ENCODE measurements around the gene SREBF1. TPM values are rescaled to one million over a fixed set of nuclear protein-coding genes. Genes with fewer than 3 reads are reported as not detected.
A peak's percentile ranks its signal among the peaks of the same experiment; 100 is the strongest.

The SREBF1 gene
- total and polyA plus RNA-seq, 8 donors: 13.1 to 207 (median 80.3) TPM

GRCh38 chr17:17820046-17820445, 16.7 kb downstream of the SREBF1 start:
- peaks cover 60 to 81% (median 75%) of the 10 kb centered on the region in 4 donors for H3K4me1 ChIP-seq
- DNase-seq: no peak
- H3K4me3 ChIP-seq: peak overlapping the region in 1 of 4 donors; percentile 50
- TF ChIP-seq POLR2A (IDR thresholded peaks at IDR 0.05) (no peak), CTCF (IDR thresholded peaks at IDR 0.05) (no peak), POLR2AphosphoS5 (IDR thresholded peaks at IDR 0.05) (no peak), EP300 (IDR thresholded peaks at IDR 0.05) (no peak)
- no peaks in the 10 kb centered on the region for H3K27me3 ChIP-seq
- WGBS, 5 donors: 79 to 90% (median 85%) methylated on average over 8 to 10 of the region's 10 CpGs
- H3K36me3 ChIP-seq: peaks cover 42 to 53% (median 51%) of the 10 kb centered on the region in 4 donors
- H3K27ac ChIP-seq: peak overlapping the region in 2 of 5 donors; percentile 44 to 50
- H3K9me3 ChIP-seq: no peaks in the 10 kb centered on the region
- intact Hi-C loops (cut with DNase I; ENCODE audit: low total_unique reads): no loop called here

GRCh38 chr17:17819561-17819995, 17.2 kb downstream of the SREBF1 start:
- Histone ChIP-seq H3K4me3 (no peak overlapping the region), H3K9me3 (no peaks in the 10 kb centered on the region), H3K36me3 (peaks cover 47 to 58% (median 55%) of the 10 kb centered on the region in 4 donors), H3K27me3 (no peaks in the 10 kb centered on the region), H3K4me1 (peaks cover 55 to 81% (median 73%) of the 10 kb centered on the region in 4 donors), H3K27ac (peak overlapping the region in 2 of 5 donors; percentile 50 to 54)
- intact Hi-C loops (cut with DNase I; ENCODE audit: low total_unique reads): no loop called here
- WGBS, 5 donors: 52 to 85% (median 61%) methylated on average over 8 to 12 of the region's 12 CpGs
- DNase-seq: peak; percentile 70 to 81
- TF ChIP-seq EP300 (IDR thresholded peaks at IDR 0.05): no peak
- TF ChIP-seq POLR2A (IDR thresholded peaks at IDR 0.05): no peak
- no peak for TF ChIP-seq CTCF (IDR thresholded peaks at IDR 0.05)
- TF ChIP-seq POLR2AphosphoS5 (IDR thresholded peaks at IDR 0.05): peak in 1 of 3 donors; percentile 27

GRCh38 chr17:17819111-17819510, 17.7 kb downstream of the SREBF1 start:
- Histone ChIP-seq H3K4me1 (peaks cover 51 to 80% (median 70%) of the 10 kb centered on the region in 4 donors), H3K27ac (peak overlapping the region in 2 of 5 donors; percentile 50 to 54), H3K4me3 (no peak overlapping the region), H3K36me3 (peaks cover 52 to 62% (median 60%) of the 10 kb centered on the region in 4 donors), H3K27me3 (no peaks in the 10 kb centered on the region), H3K9me3 (no peaks in the 10 kb centered on the region)
- intact Hi-C loops (cut with DNase I; ENCODE audit: low total_unique reads): no loop called here
- TF ChIP-seq EP300 (IDR thresholded peaks at IDR 0.05) (no peak), POLR2A (IDR thresholded peaks at IDR 0.05) (no peak)
- no peak for DNase-seq
- WGBS, 5 donors: 68 to 87% (median 73%) methylated on average over 2 to 12 of the region's 12 CpGs

- TF ChIP-seq EP300 (IDR thresholded peaks at IDR 0.05) (no peak), POLR2A (IDR thresholded peaks at IDR 0.05) (no peak), CTCF (IDR thresholded peaks at IDR 0.05) (no peak), POLR2AphosphoS5 (IDR thresholded peaks at IDR 0.05) (no peak)
- Histone ChIP-seq H3K4me3 (no peak overlapping the region), H3K36me3 (peaks cover 62 to 72% (median 70%) of the 10 kb centered on the region in 4 donors), H3K27ac (peak overlapping the region in 3 of 5 donors; percentile 27 to 54 (median 33)), H3K4me1 (peaks cover 43 to 82% (median 67%) of the 10 kb centered on the region in 4 donors), H3K27me3 (no peaks in the 10 kb centered on the region), H3K9me3 (no peaks in the 10 kb centered on the region)
- intact Hi-C loops (cut with DNase I; ENCODE audit: low total_unique reads): no loop called here
- peak in 1 of 2 donors; percentile 78 for DNase-seq
- 47 to 73% (median 61%) methylated on average over 9 to 10 of the region's 10 CpGs for WGBS, 5 donors
These were observed 18.7 kb downstream of the SREBF1 start for GRCh38 chr17:17818088-17818526.

- intact Hi-C loops (cut with DNase I; ENCODE audit: low total_unique reads): no loop called here
- H3K27ac ChIP-seq: peak overlapping the region in 3 of 5 donors; percentile 20 to 54 (median 27)
- peaks cover 40 to 82% (median 63%) of the 10 kb centered on the region in 4 donors for H3K4me1 ChIP-seq
These were observed 19.2 kb downstream of the SREBF1 start for GRCh38 chr17:17817552-17817947.

More at GRCh38 chr17:17817552-17817947, 19.2 kb downstream of the SREBF1 start:
- Histone ChIP-seq H3K36me3 (peaks cover 66 to 78% (median 76%) of the 10 kb centered on the region in 4 donors), H3K4me3 (no peak overlapping the region), H3K27me3 (no peaks in the 10 kb centered on the region), H3K9me3 (no peaks in the 10 kb centered on the region)
- no peak for DNase-seq
- 74 to 89% (median 82%) methylated on average over 8 to 10 of the region's 10 CpGs for WGBS, 5 donors
- TF ChIP-seq CTCF (IDR thresholded peaks at IDR 0.05) (no peak), POLR2AphosphoS5 (IDR thresholded peaks at IDR 0.05) (no peak), POLR2A (IDR thresholded peaks at IDR 0.05) (no peak), EP300 (IDR thresholded peaks at IDR 0.05) (no peak)

Measured in stomach (tissue), 9 donors.